T-helper 17 cell (primary cell): ENCODE measurements around the gene NAIP. TPM values are rescaled to one million over a fixed set of nuclear protein-coding genes. Genes with fewer than 3 reads are reported as not detected.
"Not testable (repeated sequence)": the region's sequence is repeated elsewhere in the genome, so short reads cannot be mapped to it uniquely, and the experiment has no call there.

Experiments used
- ATAC-seq: fragments of 150-1000 bp; cut with Tn5 transposase; 2 replicates; pipeline ENCODE4 v1.10.0; 2021; ENCODE audit warnings: mild to moderate bottlenecking, moderate library complexity
- DNase-seq, 3 donors: peaks; one replicate each; pipeline versions ENCODE4 v3.0.0 to v3.0.0-alpha.2; 2020 to 2021
- H3K9me3 ChIP-seq: one replicate; pipeline ENCODE4 v1.7.0; 2013; ENCODE audit warnings: low read length, mild to moderate bottlenecking; ENCODE audit not compliant: control insufficient read depth, poor library complexity, severe bottlenecking
- H3K27ac Mint-ChIP-seq: one replicate; pipeline ENCODE4 v1.8.0; 2022; ENCODE audit warnings: mild to moderate bottlenecking, moderate library complexity, mixed read lengths
- H3K27me3 Mint-ChIP-seq: one replicate; pipeline ENCODE4 v1.8.0; 2022; ENCODE audit warnings: mixed read lengths
- H3K36me3 Mint-ChIP-seq: one replicate; pipeline ENCODE4 v1.8.0; 2022; ENCODE audit warnings: low read depth, mixed read lengths
- H3K4me1 Mint-ChIP-seq: one replicate; pipeline ENCODE4 v1.8.0; 2022; ENCODE audit warnings: mild to moderate bottlenecking, mixed read lengths
- H3K4me3 Mint-ChIP-seq: one replicate; pipeline ENCODE4 v1.8.0; 2022; ENCODE audit warnings: mild to moderate bottlenecking, moderate library complexity, mixed read lengths
- total RNA-seq, 4 donors: library from RNA in 2 of 4; stranded (reverse) in 2 of 4; gene quantifications; one replicate each; pipeline ENCODE4 v1.2.3 and lab custom pipeline; 2022 to 2026

Gene NAIP
- total RNA-seq, 2 donors from 2014 or later = 21.0 to 24.1 TPM

DNA sequence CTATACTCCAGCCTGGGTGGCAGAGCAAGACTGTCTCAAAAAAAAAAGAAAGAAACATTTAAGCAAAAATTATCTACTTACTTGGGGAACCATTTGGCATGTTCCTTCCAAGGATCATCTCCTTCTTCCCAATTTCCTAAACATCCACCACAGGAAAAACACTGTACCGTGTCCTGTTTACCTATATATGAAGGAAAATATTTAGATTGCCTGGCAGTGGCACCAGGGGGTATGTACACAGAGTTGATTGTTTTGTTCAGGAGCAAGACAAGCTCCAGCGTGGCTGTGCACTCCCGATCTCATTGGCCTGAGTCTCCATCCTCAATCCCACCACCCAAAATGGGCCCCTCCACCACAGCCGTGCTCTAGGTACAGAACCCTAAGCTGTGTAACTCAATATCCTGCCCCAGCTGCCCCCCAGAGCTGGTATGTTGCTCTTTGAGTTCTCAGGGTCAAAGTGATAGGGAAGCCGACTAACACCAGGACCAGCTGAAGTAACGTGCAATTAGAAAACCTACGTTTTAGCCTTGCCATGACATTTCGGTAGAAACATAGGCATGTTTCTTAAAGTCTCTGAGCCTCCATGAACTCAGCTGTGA, 13.8 kb downstream of the NAIP start:
- DNase-seq = no peak
- no peak overlapping the region for H3K4me3 Mint-ChIP-seq

GRCh38 chr5:71006983-71007382, 18.2 kb downstream of the NAIP start:
- not testable (repeated sequence) for H3K27me3 Mint-ChIP-seq, DNase-seq, H3K9me3 ChIP-seq, H3K4me3 Mint-ChIP-seq, H3K27ac Mint-ChIP-seq, ATAC-seq, H3K36me3 Mint-ChIP-seq, H3K4me1 Mint-ChIP-seq

More for the DNA sequence above, 13.8 kb downstream of the NAIP start:
- ATAC-seq = no peak
- Mint-ChIP-seq H3K36me3 (no peaks in the 10 kb centered on the region), H3K27ac (no peak overlapping the region), H3K27me3 (no peaks in the 10 kb centered on the region), H3K4me1 (no peaks in the 10 kb centered on the region)
- H3K9me3 ChIP-seq = no peaks in the 10 kb centered on the region

DNA sequence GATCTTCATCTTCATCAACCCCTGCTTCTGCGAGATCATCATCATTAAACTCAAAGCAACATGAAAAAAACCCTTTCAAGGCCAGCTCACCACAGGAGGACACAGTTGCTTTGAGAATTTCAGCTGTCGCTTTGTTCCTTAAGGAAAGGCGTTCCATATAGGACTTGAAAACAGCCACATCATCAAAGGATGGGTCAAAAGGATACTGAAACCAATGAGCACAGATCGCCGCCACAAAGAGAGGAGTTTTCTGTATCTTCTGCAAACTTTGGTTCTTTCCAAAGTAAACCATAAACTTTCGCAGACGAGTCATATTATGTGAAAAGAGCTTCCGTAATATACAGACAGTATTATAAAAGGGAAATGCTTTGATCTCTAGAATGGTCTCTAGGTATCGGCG, 40.3 kb downstream of the NAIP start:
- not testable (repeated sequence) for H3K4me1 Mint-ChIP-seq, H3K9me3 ChIP-seq, ATAC-seq, DNase-seq, H3K4me3 Mint-ChIP-seq, H3K36me3 Mint-ChIP-seq, H3K27me3 Mint-ChIP-seq, H3K27ac Mint-ChIP-seq

DNA sequence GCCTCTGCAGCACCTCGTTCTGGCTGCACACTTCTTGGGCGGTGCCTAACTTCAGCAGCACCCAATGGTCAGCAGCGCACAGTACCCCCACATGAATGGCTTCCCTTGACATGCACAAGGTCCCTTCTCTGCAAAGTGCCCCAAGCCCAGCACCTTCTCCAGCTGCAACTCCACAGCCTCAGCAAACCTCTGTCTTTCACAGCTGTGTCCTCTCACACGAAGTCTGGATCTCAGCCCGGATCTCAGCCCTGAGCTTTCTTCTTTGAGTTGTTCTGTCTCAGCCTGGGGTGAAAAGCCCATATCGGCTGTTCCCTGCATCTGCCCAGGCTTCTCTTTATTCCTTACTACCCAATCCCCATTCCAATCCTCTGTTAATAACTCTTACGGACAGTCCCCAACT, 57.9 kb downstream of the NAIP start:
- H3K4me1 Mint-ChIP-seq, H3K27me3 Mint-ChIP-seq: not testable (repeated sequence)

DNA sequence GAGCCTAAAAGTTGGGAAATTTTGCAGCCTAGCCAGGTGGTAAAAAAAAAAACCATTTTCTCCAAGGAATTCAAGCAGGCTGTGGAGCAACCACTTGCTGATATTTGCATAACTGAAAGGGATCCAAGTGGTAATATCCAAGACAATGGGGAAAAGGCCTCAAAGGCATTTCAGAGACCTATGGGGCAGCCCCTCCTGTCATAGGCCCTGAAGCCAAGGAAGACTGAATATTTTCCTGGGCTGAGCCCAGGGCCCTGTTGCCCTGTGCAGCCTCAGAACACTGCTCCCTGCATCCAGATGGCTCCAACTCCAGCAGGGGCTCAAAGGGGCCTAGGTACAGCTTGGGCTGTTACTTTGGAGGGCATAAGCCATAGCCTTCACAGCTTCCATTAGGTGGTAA, 60.6 kb downstream of the NAIP start:
- DNase-seq, H3K27me3 Mint-ChIP-seq, H3K27ac Mint-ChIP-seq, H3K4me1 Mint-ChIP-seq, H3K9me3 ChIP-seq, H3K36me3 Mint-ChIP-seq, H3K4me3 Mint-ChIP-seq, ATAC-seq: not testable (repeated sequence)

More for the DNA sequence above, 57.9 kb downstream of the NAIP start:
- not testable (repeated sequence) for H3K36me3 Mint-ChIP-seq, DNase-seq, H3K9me3 ChIP-seq, ATAC-seq, H3K27ac Mint-ChIP-seq, H3K4me3 Mint-ChIP-seq

DNA sequence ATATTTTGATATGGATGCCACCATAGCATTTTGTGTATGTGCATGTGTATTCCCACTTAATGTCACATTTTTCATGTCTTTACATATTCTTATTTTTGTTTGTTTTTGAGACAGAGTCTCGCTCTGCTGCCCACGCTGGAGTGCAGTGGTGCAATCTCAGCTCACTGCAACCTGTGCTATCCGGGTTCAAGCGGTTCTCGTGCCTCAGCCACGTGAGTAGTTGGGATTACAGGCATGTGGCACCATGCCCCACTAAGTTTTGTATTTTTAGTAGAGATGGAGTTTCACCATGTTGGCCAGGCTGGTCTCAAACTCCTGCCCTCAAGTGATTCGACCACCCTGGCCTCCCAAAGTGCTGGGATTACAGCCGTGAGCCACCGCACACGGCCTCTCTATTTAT, 72.1 kb downstream of the NAIP start:
- not testable (repeated sequence) for H3K27me3 Mint-ChIP-seq, H3K27ac Mint-ChIP-seq, H3K9me3 ChIP-seq, H3K4me1 Mint-ChIP-seq, H3K36me3 Mint-ChIP-seq, DNase-seq, H3K4me3 Mint-ChIP-seq, ATAC-seq

DNA sequence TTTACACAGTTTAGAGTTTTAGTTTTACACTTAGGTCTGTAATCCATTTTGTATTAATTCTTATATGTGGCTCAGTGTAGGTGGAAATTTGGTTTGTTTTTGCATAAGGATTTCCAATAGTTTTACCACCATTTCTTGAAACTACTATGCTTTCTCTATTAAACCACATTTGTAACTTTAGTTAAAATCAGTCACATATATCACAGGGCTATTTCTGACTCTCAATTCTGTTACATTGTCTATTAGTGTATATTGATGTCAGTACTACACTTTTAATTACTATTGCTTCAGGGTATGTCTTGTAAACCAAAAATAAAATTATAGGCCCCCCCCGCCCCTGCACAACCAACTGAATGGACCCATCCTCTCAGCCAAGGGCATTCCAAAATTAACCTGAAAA, 92.6 kb downstream of the NAIP start:
- not testable (repeated sequence) for H3K9me3 ChIP-seq, H3K4me3 Mint-ChIP-seq, H3K27me3 Mint-ChIP-seq, DNase-seq, H3K4me1 Mint-ChIP-seq, H3K36me3 Mint-ChIP-seq, ATAC-seq, H3K27ac Mint-ChIP-seq

DNA sequence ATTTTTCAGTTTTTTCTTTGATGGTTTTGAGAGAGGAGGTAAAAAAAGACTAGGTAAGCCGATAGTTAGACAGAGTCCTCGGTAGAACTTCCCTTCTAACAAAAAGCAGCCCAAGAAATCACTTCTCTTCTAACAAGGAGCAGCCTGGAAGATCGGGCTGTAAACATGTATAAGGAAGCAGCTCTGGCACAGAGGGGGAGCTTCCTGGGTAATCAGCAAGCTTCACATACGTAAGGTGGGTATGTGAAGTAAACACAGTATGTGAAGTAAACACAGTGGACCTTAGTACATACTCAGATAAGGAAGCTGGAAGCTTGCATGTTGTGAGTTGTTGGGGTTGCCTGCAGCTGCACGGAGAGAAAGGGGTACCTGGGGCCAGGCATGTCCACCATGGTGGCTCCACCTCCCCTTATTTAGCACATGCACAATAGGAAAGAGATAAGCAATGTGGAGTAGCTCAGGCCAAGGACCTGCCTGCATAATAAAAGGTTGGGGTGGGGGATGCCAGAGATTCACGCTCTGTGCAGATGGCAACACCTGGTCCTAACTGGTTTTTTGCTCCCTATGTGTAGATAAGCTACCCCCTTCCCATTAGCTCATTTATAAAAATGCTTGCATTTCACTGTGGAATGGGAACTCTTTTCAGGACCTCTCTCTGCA, 93.3 kb downstream of the NAIP start:
- not testable (repeated sequence) for ATAC-seq, H3K36me3 Mint-ChIP-seq, H3K9me3 ChIP-seq, DNase-seq, H3K27ac Mint-ChIP-seq, H3K27me3 Mint-ChIP-seq, H3K4me3 Mint-ChIP-seq, H3K4me1 Mint-ChIP-seq

DNA sequence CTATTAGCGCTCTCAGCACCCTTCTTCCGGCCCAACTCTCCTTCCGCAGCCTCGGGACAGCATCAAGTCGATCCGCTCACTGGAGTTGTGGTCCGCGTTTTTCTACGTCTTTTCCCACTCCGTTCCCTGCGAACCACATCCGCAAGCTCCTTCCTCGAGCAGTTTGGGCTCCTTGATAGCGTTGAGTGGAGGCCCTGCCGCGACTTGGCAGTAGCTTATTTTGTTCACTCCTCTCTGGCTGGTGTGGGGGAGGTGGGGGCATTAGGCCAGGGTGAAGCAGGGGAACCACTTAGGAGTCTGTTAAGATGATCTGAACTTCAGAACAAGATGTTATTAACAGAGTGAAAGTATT, 100.0 kb downstream of the NAIP start:
- not testable (repeated sequence) for H3K9me3 ChIP-seq, DNase-seq, H3K27ac Mint-ChIP-seq, H3K36me3 Mint-ChIP-seq, H3K4me1 Mint-ChIP-seq, H3K27me3 Mint-ChIP-seq, H3K4me3 Mint-ChIP-seq, ATAC-seq

Other genes with a start within 250 kb of the NAIP start
- gene SERF1A, start 124.7 kb downstream of the NAIP start, total RNA-seq = 10 to 100 TPM; 10.1 to 10.5 TPM
- gene SMN1, start 100.3 kb downstream of the NAIP start, total RNA-seq = 10 to 100 TPM; 41.4 to 65.6 TPM
- 10 to 100 TPM; 17.0 to 20.0 TPM for gene GTF2H2, start 42.3 kb upstream of the NAIP start, total RNA-seq